ENCODE measurements around the gene ERI2. TPM values are rescaled to one million over a fixed set of nuclear protein-coding genes. Genes with fewer than 3 reads are reported as not detected.

The ERI2 gene
- total and polyA plus RNA-seq, 2 of the 4 experiments (the other 2 are of a cell fraction), result 7.5 to 10.2 TPM

- ChIA-PET POLR2A (ENCODE audit: unreplicated experiment) (no interaction called here), CTCF (no interaction called here)
- Histone ChIP-seq H3K56ac (ENCODE audit: extremely low read depth, insufficient read depth, low read length) (no peak overlapping the region), H3K4ac (ENCODE audit: low read depth, low read length) (no peak overlapping the region), H3K14ac (replicated peaks; ENCODE audit: low read depth, low read length) (no peak overlapping the region), H3K9ac (ENCODE audit: low read depth, low read length) (no peak overlapping the region), H3K27me3 (ENCODE audit: control insufficient read depth, insufficient read depth, low read length) (no peaks in the 10 kb centered on the region), H2AFZ (replicated peaks; ENCODE audit: low read length, poor library complexity) (no peak overlapping the region), H3K9me1 (ENCODE audit: insufficient read depth, low read length) (no peaks in the 10 kb centered on the region), H4K20me1 (ENCODE audit: insufficient read depth, low read length) (no peaks in the 10 kb centered on the region), H3K9me3 (ENCODE audit: control insufficient read depth, insufficient read depth, low read length) (no peaks in the 10 kb centered on the region), H2BK120ac (ENCODE audit: low read depth, low read length) (no peak overlapping the region), H2AK5ac (ENCODE audit: low read depth, low read length) (no peak overlapping the region), H4K91ac (ENCODE audit: insufficient read depth, low read depth, low read length) (no peak overlapping the region), H3K36me3 (ENCODE audit: control insufficient read depth, insufficient read depth, low read length) (no peaks in the 10 kb centered on the region), H2BK5ac (ENCODE audit: low read depth, low read length, poor library complexity, severe bottlenecking) (no peak overlapping the region), H2BK15ac (ENCODE audit: low read depth, low read length) (no peak overlapping the region), H3K4me2 (ENCODE audit: low read depth, low read length) (no peak overlapping the region), H4K8ac (ENCODE audit: low read depth in 2 of 2, low read length in 2 of 2) (no peak overlapping the region), H2BK20ac (ENCODE audit: low read depth, low read length) (no peak overlapping the region), H3K23ac (ENCODE audit: low read depth, low read length) (no peak overlapping the region), H3K4me3 (ENCODE audit: insufficient read depth, low read depth, low read length) (no peak overlapping the region), H3K18ac (ENCODE audit: low read depth, low read length) (no peak overlapping the region), H3K79me1 (ENCODE audit: low read depth in 1 of 2, low read length in 2 of 2) (no peaks in the 10 kb centered on the region), H3K27ac (ENCODE audit: insufficient read depth, low read length) (no peak overlapping the region), H3K4me1 (ENCODE audit: control insufficient read depth, insufficient read depth, low read length) (no peaks in the 10 kb centered on the region), H4K5ac (ENCODE audit: low read depth, low read length) (no peak overlapping the region), H2AK9ac (replicated peaks; ENCODE audit: low read depth, low read length, poor library complexity) (no peak overlapping the region)
- ATAC-seq (ENCODE audit: low read depth) (no peak), DNase-seq (no peak)
- dilution Hi-C loops (cut with HindIII; ENCODE audit: low sequenced_read_pairs, unreplicated experiment), result no loop called here
- WGBS, 2 experiments (ENCODE audit: extremely low coverage in 2 of 2, insufficient read length in 1 of 2), result 100% methylated on average over 1 of the region's 3 CpGs; no CpG with 5 or more reads in 1 of the 2 experiments
- BruUV-seq (replicated peaks), result no TSS peak
- intact Hi-C loops (cut with micrococcal nuclease), result no loop called here
- TF ChIP-seq POLR2A (IDR thresholded peaks at IDR 0.05; ENCODE audit: low read depth, low read length), result no peak
- TF ChIP-seq RCOR1 (IDR thresholded peaks at IDR 0.05; ENCODE audit: insufficient replicate concordance, low read length), result no peak
- no peak for TF ChIP-seq RFX5 (IDR thresholded peaks at IDR 0.05; ENCODE audit: low read depth, low read length)
- TF ChIP-seq ELK1 (IDR thresholded peaks at IDR 0.05; ENCODE audit: borderline replicate concordance, low read depth, low read length), result no peak
- TF ChIP-seq USF2 (IDR thresholded peaks at IDR 0.05; ENCODE audit: low read depth, low read length), result no peak
- no peak for TF ChIP-seq BHLHE40 (IDR thresholded peaks at IDR 0.05; ENCODE audit: low read depth, low read length)
- no peak for TF ChIP-seq CTCF (conservative IDR thresholded peaks at IDR 0.05; ENCODE audit: low read depth, low read length)
- in situ Hi-C loops (cut with MboI; ENCODE audit: low sequenced_read_pairs), result no loop called here
Observed at GRCh38 chr16:20773679-20774078, 32.6 kb downstream of the ERI2 start.

Measured in IMR-90 (cell line).